ENCODE data around the gene DENND1A.

- TF ChIP-seq ZNF219 (CRISPR knock-in tag; IDR thresholded peaks at IDR 0.05; ENCODE audit: borderline replicate concordance) (no peak), CTCF (IDR thresholded peaks at IDR 0.05) (no peak), ZNF416 (CRISPR knock-in tag; IDR thresholded peaks at IDR 0.05) (no peak), ATF6 (CRISPR knock-in tag; IDR thresholded peaks at IDR 0.05) (no peak), FOXJ3 (CRISPR knock-in tag; IDR thresholded peaks at IDR 0.05; ENCODE audit: borderline replicate concordance) (no peak), ZNF512 (CRISPR knock-in tag; IDR thresholded peaks at IDR 0.05; ENCODE audit: borderline replicate concordance) (no peak), SP1 (CRISPR knock-in tag; conservative IDR thresholded peaks at IDR 0.05) (no peak)
These were observed 507.2 kb downstream of the DENND1A start for GRCh38 chr9:123422635-123423310.
